Measurements from ENCODE around the gene ZNF654. TPM values are rescaled to one million over a fixed set of nuclear protein-coding genes. Genes with fewer than 3 reads are reported as not detected.

The ZNF654 gene
- total and polyA plus RNA-seq, 9 of the 15 experiments (the other 6 are each of a cell fraction or from before 2014, with no cell fraction given) = 2.4 to 8.6 (median 5.1) TPM

GRCh38 chr3:88030210-88030609, 28.8 kb upstream of the ZNF654 start:
- POLR2A ChIA-PET = no interaction called here
- no peak for TF ChIP-seq MAFF (IDR thresholded peaks at IDR 0.05; ENCODE audit: low read length)
- no peak for TF ChIP-seq CREB5 (CRISPR knock-in tag; IDR thresholded peaks at IDR 0.05)
- no peak for TF ChIP-seq HOXB6 (CRISPR knock-in tag; IDR thresholded peaks at IDR 0.05; ENCODE audit: borderline replicate concordance)
- TF ChIP-seq GTF2B (IDR thresholded peaks at IDR 0.05; ENCODE audit: extremely low read depth, insufficient read length) = no peak
- TF ChIP-seq ZSCAN29 (IDR thresholded peaks at IDR 0.05) = no peak
- TF ChIP-seq NFRKB (IDR thresholded peaks at IDR 0.05; ENCODE audit: low read depth) = no peak
- TF ChIP-seq CEBPB (tag; IDR thresholded peaks at IDR 0.05) = no peak
- TF ChIP-seq ZNF507 (tag; conservative IDR thresholded peaks at IDR 0.05) = 0 out of 2 replicates have a peak, but pooled peaks have one; percentile 26
- no peak for TF ChIP-seq ZNF778 (CRISPR knock-in tag; IDR thresholded peaks at IDR 0.05)
- Histone ChIP-seq H2AFZ (ENCODE audit: low read depth, low read length) (no peak overlapping the region), H4K20me1 (replicated peaks; ENCODE audit: control insufficient read depth, insufficient read depth, low read length) (no peaks in the 10 kb centered on the region), H3K9me3 (replicated peaks; ENCODE audit: control insufficient read depth, insufficient read depth, low read depth, low read length) (no peaks in the 10 kb centered on the region), H3K9ac (ENCODE audit: insufficient read depth in 1 of 2, low read depth in 2 of 2, low read length in 2 of 2) (no peak overlapping the region), H3K4me2 (ENCODE audit: insufficient read depth, low read length) (no peak overlapping the region), H3K27ac (ENCODE audit: extremely low read depth, low read depth, low read length) (no peak overlapping the region), H3K79me2 (ENCODE audit: control insufficient read depth, insufficient read depth, low read length) (no peaks in the 10 kb centered on the region), H3K36me3 (ENCODE audit: control insufficient read depth, insufficient read depth, low read length) (no peaks in the 10 kb centered on the region), H3K9me1 (ENCODE audit: control insufficient read depth, insufficient read depth, low read length) (no peaks in the 10 kb centered on the region), H3K4me3 (no peak overlapping the region), H3K27me3 (ENCODE audit: control insufficient read depth in 2 of 2, insufficient read depth in 2 of 2, low read length in 2 of 2) (no peaks in the 10 kb centered on the region), H3K4me1 (replicated peaks in 1 of 2; ENCODE audit: control insufficient read depth in 2 of 2, insufficient read depth in 2 of 2, low read length in 2 of 2) (peaks cover 7% of the 10 kb centered on the region in 2 experiments; a peak in 4 of 5 replicates)
- WGBS (ENCODE audit: insufficient coverage, low coverage, missing lambda C conversion rate) = 75% methylated on average over 3 of the region's 3 CpGs
- intact Hi-C loops (cut with micrococcal nuclease) = no loop called here
- no TSS peak for BruUV-seq (replicated peaks)
- CTCF ChIA-PET (ENCODE audit: low intra/inter-chr PET ratio) = no interaction called here
- no peak for FAIRE-seq
- in situ Hi-C loops (cut with MboI) = no loop called here
- no peak for DNase-seq (ENCODE audit: extremely low read depth in 1 of 4, low spot score in 3 of 4)
- ATAC-seq = no peak

Data from K562 (cell line).